Transverse colon (tissue), 4 donors: ENCODE data around the gene C16orf82.

Experiments used
- EP300 ChIP-seq: sonication (generic); formaldehyde crosslinking; IDR thresholded peaks from one replicate; pipeline ENCODE4 v1.6.1; 2017; ENCODE audit warnings: antibody characterized with exemption, low read depth
- POLR2A ChIP-seq: fragments of 450-650 bp; IDR thresholded peaks from one replicate; pipeline ENCODE4 v1.6.1; 2016; ENCODE audit warnings: antibody characterized with exemption, mild to moderate bottlenecking, moderate library complexity
- POLR2AphosphoS5 ChIP-seq, 3 donors: sonication (generic); formaldehyde crosslinking; IDR thresholded peaks; one replicate each; pipeline ENCODE4 v1.6.1; 2016; ENCODE audit warnings: antibody characterized with exemption in 3 of 3
- TF ChIP-seq, protein P1 (sequence below), 5 experiments: fragments of 200-600 bp in 3 of 5; fragments of 450-650 bp in 2 of 5; sonication (generic) in 3 of 5; IDR thresholded peaks; 1 replicate in 2 of 5; 2 replicates in 3 of 5; pipeline ENCODE4 v1.5.1; 2016 to 2017; ENCODE audit warnings: antibody characterized with exemption in 5 of 5, inconsistent platforms in 3 of 5, mild to moderate bottlenecking in 2 of 5, moderate library complexity in 1 of 5

DNA sequence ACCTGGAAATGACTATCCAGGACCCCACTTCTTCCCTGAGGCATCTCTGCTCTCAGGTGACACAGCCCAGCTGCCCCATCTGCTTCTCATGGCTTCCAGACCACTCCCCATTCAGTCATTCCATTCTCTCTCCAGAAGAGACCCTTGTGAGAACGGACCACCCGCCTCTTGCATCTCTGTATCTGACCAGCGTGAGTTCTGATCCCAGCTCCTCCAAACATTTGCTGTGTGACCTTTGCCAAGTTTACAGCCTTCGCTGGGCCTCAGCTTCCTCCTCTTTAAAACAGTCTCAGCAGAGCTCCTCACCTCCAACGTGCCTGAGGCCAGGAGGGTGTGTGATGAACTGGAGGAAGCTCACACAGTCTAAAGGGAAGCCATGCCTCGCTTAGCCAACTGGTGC, 39.6 kb downstream of the C16orf82 start:
- no peak for TF ChIP-seq POLR2A
- TF ChIP-seq, protein P1, sequence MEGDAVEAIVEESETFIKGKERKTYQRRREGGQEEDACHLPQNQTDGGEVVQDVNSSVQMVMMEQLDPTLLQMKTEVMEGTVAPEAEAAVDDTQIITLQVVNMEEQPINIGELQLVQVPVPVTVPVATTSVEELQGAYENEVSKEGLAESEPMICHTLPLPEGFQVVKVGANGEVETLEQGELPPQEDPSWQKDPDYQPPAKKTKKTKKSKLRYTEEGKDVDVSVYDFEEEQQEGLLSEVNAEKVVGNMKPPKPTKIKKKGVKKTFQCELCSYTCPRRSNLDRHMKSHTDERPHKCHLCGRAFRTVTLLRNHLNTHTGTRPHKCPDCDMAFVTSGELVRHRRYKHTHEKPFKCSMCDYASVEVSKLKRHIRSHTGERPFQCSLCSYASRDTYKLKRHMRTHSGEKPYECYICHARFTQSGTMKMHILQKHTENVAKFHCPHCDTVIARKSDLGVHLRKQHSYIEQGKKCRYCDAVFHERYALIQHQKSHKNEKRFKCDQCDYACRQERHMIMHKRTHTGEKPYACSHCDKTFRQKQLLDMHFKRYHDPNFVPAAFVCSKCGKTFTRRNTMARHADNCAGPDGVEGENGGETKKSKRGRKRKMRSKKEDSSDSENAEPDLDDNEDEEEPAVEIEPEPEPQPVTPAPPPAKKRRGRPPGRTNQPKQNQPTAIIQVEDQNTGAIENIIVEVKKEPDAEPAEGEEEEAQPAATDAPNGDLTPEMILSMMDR (IDR thresholded peaks at IDR 0.05): no peak
- TF ChIP-seq POLR2AphosphoS5 (IDR thresholded peaks at IDR 0.05): no peak
- no peak for TF ChIP-seq EP300
